H1 (cell line): ENCODE measurements around the gene POU6F2. TPM values are rescaled to one million over a fixed set of nuclear protein-coding genes. Genes with fewer than 3 reads are reported as not detected.

Experiments
- RAD21 ChIP-seq, 2 experiments: IDR thresholded peaks in 1 of 2; conservative IDR thresholded peaks in 1 of 2; 2 replicates each; pipeline ENCODE4 v1.6.1; 2011; ENCODE audit warnings: low read depth in 2 of 2, low read length in 2 of 2, improper control_type of control experiment in 1 of 2, inconsistent platforms in 1 of 2, mild to moderate bottlenecking in 1 of 2, moderate library complexity in 1 of 2
- polyA plus RNA-seq, 7 experiments: library from polyadenylated mRNA; depleted of rRNA in 3 of 7; stranded (reverse) in 5 of 7; unstranded in 2 of 7; fragments of >200 nt in 5 of 7; fragments of 200-250 nt in 2 of 7; gene quantifications; 1 replicate in 5 of 7; 2 replicates in 1 of 7; 4 replicates in 1 of 7; pipeline versions ENCODE4 v1.2.1 to v1.2.3, GENCODE V29; 2011 to 2013; ENCODE audit warnings: missing spikeins in 2 of 7, mixed read lengths in 2 of 7
- total RNA-seq: library from RNA; stranded (reverse); fragmentation: NEBNext Ultra II Directional; extraction: Animal tissue kit (Norgen Biotek cat#: 25700); gene quantifications from 2 replicates; pipeline ENCODE4 v1.2.1, GENCODE V29; 2021
- TF ChIP-seq, protein P1 (sequence below): fragments of 300-600 bp; sonication (generic); IDR thresholded peaks from 2 replicates; pipeline ENCODE4 v1.7.1; 2012; ENCODE audit warnings: low read length, moderate library complexity, mild to moderate bottlenecking, inconsistent platforms; ENCODE audit not compliant: insufficient replicate concordance

The POU6F2 gene
- total and polyA plus RNA-seq, 2 of the 8 experiments (the other 6 are each of a cell fraction or from before 2014, with no cell fraction given) = 1.1 to 2.0 TPM

DNA sequence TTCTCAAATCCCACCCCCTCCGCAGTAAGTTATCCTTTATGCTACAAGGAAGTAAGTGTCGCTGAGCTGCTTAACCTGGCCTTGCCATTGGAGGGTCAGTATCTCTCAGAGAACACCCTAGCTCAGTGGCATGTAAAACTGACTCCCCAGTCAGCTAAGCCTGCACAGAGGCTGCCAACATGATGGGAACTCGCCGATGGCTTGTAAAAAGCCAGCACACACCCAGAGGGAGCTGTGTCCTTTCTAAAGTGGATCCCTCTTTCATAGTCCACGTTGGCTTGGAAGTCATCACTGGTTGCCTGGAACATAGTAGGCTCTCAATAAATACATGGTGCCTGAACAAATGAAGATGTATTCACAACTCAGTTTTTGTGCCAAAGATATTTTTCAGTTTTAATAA is 339.4 kb downstream of the POU6F2 start (continued):
- TF ChIP-seq, protein P1, sequence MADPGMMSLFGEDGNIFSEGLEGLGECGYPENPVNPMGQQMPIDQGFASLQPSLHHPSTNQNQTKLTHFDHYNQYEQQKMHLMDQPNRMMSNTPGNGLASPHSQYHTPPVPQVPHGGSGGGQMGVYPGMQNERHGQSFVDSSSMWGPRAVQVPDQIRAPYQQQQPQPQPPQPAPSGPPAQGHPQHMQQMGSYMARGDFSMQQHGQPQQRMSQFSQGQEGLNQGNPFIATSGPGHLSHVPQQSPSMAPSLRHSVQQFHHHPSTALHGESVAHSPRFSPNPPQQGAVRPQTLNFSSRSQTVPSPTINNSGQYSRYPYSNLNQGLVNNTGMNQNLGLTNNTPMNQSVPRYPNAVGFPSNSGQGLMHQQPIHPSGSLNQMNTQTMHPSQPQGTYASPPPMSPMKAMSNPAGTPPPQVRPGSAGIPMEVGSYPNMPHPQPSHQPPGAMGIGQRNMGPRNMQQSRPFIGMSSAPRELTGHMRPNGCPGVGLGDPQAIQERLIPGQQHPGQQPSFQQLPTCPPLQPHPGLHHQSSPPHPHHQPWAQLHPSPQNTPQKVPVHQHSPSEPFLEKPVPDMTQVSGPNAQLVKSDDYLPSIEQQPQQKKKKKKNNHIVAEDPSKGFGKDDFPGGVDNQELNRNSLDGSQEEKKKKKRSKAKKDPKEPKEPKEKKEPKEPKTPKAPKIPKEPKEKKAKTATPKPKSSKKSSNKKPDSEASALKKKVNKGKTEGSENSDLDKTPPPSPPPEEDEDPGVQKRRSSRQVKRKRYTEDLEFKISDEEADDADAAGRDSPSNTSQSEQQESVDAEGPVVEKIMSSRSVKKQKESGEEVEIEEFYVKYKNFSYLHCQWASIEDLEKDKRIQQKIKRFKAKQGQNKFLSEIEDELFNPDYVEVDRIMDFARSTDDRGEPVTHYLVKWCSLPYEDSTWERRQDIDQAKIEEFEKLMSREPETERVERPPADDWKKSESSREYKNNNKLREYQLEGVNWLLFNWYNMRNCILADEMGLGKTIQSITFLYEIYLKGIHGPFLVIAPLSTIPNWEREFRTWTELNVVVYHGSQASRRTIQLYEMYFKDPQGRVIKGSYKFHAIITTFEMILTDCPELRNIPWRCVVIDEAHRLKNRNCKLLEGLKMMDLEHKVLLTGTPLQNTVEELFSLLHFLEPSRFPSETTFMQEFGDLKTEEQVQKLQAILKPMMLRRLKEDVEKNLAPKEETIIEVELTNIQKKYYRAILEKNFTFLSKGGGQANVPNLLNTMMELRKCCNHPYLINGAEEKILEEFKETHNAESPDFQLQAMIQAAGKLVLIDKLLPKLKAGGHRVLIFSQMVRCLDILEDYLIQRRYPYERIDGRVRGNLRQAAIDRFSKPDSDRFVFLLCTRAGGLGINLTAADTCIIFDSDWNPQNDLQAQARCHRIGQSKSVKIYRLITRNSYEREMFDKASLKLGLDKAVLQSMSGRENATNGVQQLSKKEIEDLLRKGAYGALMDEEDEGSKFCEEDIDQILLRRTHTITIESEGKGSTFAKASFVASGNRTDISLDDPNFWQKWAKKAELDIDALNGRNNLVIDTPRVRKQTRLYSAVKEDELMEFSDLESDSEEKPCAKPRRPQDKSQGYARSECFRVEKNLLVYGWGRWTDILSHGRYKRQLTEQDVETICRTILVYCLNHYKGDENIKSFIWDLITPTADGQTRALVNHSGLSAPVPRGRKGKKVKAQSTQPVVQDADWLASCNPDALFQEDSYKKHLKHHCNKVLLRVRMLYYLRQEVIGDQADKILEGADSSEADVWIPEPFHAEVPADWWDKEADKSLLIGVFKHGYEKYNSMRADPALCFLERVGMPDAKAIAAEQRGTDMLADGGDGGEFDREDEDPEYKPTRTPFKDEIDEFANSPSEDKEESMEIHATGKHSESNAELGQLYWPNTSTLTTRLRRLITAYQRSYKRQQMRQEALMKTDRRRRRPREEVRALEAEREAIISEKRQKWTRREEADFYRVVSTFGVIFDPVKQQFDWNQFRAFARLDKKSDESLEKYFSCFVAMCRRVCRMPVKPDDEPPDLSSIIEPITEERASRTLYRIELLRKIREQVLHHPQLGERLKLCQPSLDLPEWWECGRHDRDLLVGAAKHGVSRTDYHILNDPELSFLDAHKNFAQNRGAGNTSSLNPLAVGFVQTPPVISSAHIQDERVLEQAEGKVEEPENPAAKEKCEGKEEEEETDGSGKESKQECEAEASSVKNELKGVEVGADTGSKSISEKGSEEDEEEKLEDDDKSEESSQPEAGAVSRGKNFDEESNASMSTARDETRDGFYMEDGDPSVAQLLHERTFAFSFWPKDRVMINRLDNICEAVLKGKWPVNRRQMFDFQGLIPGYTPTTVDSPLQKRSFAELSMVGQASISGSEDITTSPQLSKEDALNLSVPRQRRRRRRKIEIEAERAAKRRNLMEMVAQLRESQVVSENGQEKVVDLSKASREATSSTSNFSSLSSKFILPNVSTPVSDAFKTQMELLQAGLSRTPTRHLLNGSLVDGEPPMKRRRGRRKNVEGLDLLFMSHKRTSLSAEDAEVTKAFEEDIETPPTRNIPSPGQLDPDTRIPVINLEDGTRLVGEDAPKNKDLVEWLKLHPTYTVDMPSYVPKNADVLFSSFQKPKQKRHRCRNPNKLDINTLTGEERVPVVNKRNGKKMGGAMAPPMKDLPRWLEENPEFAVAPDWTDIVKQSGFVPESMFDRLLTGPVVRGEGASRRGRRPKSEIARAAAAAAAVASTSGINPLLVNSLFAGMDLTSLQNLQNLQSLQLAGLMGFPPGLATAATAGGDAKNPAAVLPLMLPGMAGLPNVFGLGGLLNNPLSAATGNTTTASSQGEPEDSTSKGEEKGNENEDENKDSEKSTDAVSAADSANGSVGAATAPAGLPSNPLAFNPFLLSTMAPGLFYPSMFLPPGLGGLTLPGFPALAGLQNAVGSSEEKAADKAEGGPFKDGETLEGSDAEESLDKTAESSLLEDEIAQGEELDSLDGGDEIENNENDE = no peak
- TF ChIP-seq RAD21 (IDR thresholded peaks at IDR 0.05 in 1 of 2, conservative IDR thresholded peaks at IDR 0.05 in 1 of 2; ENCODE audit: low read depth in 2 of 2, low read length in 2 of 2) = peak; percentile 62 to 64
